NB4 (cell line): ENCODE results near the gene RYR2.

Source experiments
- CTCF ChIP-seq: IDR thresholded peaks from one replicate; pipeline ENCODE4 v1.5.1; 2012; ENCODE audit warnings: low read depth, low read length
- MAX ChIP-seq: IDR thresholded peaks from 2 replicates; pipeline ENCODE4 v1.6.1; 2011; ENCODE audit warnings: low read depth, low read length
- POLR2A ChIP-seq: IDR thresholded peaks from 2 replicates; pipeline ENCODE4 v1.6.1; 2011; ENCODE audit warnings: mild to moderate bottlenecking; ENCODE audit not compliant: insufficient read length; ENCODE audit errors: extremely low read depth

- TF ChIP-seq CTCF (no peak), MAX (no peak), POLR2A (no peak)
These were observed 541.3 kb downstream of the RYR2 start for GRCh38 chr1:237583270-237583669.
